HG02973 (cell line): ENCODE measurements around the gene HMCN2.

Experiments
- ATAC-seq: cut with Tn5 transposase; IDR thresholded peaks from one replicate; pipeline ENCODE4 v1.9.1; 2021; ENCODE audit warnings: moderate library complexity; ENCODE audit not compliant: unreplicated experiment

HMCN2 gene

GRCh38 chr9:130305381-130305780, 39.8 kb downstream of the HMCN2 start:
- no peak for ATAC-seq

DNA sequence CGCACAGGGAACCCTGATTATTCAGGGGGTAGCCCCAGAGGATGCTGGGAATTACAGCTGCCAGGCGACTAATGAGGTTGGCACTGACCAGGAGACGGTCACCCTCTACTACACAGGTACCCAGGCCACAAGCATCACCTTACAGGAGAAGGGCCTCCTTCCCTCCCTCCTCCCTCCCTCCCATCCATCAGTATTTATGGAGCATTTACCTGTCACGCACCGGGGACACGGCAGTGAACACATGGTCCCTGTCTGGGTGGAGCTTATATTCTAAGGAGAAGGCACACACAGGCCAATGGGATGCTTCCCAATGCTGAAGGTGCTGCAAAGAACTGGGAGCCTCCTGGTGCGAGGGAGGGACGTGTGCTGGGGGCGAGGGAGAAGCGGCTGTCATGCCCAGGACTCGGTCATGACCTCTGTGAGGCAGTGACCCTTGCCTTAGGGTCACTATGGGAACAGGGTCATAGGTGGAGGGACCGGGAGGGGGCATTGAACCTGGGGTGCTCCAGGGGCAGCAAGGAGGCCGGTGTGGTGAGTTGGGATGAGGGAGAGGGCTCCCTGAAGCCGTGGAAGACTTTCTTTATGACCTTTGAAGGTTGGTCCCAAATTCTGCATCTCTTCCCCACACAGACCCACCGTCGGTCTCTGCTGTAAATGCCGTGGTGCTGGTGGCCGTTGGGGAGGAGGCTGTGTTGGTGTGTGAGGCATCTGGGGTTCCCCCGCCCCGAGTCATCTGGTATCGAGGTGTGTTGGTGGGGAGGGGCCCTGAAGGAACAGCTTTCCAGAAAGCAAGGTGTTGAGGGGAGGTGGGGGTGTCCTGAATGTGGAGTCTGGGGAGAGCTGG, 41.5 kb downstream of the HMCN2 start:
- no peak for ATAC-seq

DNA sequence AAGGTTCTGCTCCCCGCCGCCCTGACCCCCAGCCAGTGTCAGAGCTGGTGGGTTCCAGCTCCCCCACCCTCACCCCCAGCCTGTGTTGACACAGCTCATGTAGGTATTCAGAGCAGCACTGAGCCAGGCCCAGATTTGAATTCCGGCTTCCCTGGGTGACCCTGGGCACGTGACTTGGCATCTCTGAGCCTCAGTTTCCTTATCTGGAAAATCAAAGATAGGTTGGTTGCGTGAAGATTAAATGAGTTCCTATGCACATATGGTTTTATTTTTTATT, 42.0 kb downstream of the HMCN2 start:
- no peak for ATAC-seq

GRCh38 chr9:130308081-130308571, 42.6 kb downstream of the HMCN2 start:
- ATAC-seq = no peak

DNA sequence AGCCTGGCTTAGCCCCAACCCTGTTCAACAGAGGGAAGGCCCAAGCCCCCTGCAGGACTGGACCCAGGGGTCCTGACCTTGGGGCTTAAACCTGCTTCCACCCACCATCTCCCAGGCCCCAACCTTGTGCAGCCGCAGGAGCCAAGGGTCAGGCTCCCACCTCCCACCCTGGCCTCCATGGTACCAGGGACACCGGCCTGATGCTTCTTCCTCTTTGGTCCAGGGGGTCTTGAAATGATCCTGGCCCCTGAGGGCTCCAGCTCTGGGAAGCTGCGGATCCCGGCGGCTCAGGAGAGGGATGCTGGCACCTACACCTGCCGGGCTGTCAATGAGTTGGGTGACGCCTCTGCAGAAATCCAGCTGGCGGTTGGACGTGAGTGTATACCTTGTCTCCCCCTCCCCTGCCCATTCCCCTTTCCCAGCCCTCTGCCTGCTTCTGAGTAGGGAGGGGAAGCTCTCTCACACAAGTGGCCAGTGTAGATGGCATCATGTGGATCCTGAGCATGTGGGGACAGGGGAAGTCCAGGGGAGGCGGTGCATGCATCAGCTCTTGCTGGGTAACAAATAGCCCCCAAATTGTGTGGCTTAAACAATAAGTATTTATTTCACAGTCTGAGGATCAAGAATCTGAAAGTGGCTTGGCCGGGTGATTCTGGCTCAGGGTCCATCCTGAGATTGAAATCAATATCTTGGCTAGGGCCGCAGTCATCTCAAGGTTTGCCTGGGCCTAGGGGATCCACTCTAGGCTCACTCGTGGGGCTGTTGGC, 44.3 kb downstream of the HMCN2 start:
- ATAC-seq = no peak

DNA sequence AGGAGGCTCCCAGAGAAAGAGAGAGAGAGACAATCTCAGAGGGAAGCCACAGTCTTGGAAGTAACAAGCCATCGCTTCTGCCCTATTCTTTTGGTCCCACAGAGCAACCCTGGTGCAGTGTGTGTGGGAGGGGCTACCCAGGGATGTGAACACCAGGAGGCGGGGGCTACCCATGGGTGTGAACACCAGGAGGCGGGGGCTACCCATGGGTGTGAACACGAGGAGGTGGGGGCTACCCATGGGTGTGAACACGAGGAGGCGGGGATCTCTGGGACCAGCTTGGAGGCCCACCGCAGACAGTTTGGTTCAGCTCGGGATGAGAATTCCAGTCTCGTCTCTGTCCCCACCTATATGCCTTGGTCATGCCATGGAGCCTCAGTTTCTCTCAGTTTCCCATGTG, 44.9 kb downstream of the HMCN2 start:
- no peak for ATAC-seq

GRCh38 chr9:130311003-130311402, 45.4 kb downstream of the HMCN2 start:
- ATAC-seq = no peak

GRCh38 chr9:130311408-130312140, 46.0 kb downstream of the HMCN2 start:
- no peak for ATAC-seq

- ATAC-seq = no peak
Measured at GRCh38 chr9:130313103-130313858, 47.7 kb downstream of the HMCN2 start.

DNA sequence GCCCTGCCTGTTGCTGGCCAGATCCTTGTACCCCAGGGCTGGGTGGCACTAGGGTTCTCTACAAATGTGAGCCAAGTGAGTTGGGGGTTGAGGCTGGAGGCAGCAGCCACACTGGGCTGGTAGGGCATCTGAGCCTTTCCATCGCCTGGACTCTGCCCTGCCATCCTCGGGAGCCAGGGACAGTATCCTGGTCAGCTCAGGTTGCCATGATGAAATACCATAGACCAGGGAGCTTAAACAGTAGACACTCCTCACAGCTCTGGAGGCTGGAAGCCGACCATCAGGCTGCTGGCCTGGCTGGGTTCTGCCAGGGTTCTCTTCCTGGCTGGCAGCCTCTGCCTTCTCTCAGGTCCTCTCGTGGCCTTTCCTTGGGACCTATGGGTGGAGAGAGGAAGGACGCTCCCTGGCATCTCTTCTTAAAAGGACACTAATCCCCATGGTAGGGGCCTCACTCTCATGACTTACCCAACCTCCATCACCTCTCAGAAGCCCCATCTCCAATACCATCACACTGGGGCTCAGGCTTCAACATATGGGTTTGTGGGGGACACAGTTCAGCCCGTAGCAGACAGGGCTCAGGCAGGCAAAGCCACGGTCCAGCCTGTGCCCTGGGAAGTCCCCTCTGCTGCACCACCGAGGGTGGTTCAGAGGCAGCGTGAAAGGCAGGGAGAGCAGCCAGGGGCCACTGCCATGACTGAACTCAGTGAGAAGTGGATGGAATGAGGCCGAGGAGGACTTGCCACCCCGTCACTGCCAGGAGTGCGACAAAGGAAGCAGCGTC, 50.1 kb downstream of the HMCN2 start:
- ATAC-seq = no peak

DNA sequence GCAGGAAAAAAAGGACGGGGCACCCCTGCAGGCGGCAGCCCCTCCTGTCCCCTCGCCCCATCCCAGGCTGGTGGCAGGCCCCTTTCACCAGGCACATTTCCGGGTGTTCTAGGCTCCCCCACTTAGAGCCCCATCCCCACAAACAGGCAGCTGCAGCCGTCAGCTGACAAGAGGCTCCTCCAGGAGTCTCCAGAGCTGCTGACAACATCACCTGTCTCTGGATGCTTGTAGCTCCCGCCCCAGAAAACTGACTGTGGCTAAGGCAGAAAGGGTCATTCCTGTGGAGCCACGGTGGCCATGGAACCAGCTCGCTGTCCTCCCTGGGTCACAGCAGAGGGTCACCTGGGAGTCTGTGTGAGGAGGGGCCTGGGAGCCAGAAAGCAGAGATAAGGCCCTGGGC, 50.9 kb downstream of the HMCN2 start:
- no peak for ATAC-seq

GRCh38 chr9:130319300-130319699, 53.7 kb downstream of the HMCN2 start:
- no peak for ATAC-seq

- ATAC-seq = no peak
Measured at GRCh38 chr9:130319944-130320712, 54.6 kb downstream of the HMCN2 start.

- no peak for ATAC-seq
Measured at GRCh38 chr9:130320723-130321481, 55.3 kb downstream of the HMCN2 start.

DNA sequence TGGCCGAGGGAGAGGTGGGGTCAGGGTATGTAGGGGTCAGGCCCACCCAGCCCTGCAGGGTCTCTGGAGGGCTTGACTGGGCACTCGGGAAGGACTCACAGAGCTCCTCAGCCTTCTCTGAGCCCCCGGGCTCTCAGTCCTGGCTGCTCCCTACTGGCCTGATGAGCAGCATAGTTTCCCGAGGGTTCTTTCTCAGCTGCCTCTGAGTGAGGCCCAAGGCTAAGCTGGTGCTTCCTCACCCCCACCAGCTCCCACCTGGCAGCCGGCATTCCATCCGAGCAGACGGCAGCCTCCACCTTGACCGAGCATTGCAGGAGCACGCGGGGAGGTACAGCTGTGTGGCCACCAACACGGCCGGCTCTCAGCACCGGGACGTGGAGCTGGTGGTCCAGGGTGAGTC, 56.0 kb downstream of the HMCN2 start:
- ATAC-seq = no peak

DNA sequence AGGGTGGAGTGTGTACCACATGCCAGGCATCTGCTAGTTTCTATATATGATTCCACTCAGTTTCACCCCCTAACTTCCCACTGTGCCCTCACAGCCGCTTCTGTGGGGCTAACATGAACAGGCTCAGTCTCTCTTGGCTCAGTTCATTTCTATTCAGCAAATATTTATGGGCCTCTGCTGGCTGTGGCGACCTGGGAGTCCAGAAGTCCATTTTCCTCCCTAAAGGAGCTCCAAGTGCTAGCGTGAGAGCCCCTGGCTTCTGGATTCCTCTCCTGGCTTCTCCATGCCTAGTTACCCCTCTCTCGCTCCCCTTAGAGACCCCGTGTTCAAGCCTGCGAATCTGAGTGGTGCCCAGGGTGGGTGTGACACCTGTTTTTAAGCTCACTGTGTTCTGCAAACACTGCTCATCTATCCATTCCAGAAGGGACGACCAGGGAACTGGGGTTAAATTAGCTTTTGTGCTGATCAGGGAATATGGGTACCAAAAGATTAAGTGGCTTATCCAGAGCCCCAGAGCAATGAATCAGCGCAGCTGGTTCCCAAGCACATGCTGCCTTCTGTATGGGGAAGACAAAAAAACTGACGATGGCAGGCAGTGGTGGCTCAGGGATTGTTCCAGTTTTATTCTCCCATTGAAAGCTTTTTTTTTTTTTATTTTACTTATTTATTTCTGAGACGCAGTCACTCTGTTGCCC, 57.6 kb downstream of the HMCN2 start:
- ATAC-seq = no peak

- ATAC-seq = no peak
Measured at GRCh38 chr9:130325921-130326320, 60.4 kb downstream of the HMCN2 start.
